Endothelial cell (in vitro differentiated cells): ENCODE measurements around the gene FERMT3. TPM values are rescaled to one million over a fixed set of nuclear protein-coding genes. Genes with fewer than 3 reads are reported as not detected.

ENCODE experiments used
- DNase-seq: peaks from one replicate; pipeline ENCODE4 v3.0.0; 2021; ENCODE audit warnings: low spot score
- H3K27ac Mint-ChIP-seq: one replicate; pipeline ENCODE4 v1.8.0; 2021; ENCODE audit warnings: mixed read lengths, inconsistent platforms; ENCODE audit not compliant: unreplicated experiment
- H3K27me3 Mint-ChIP-seq: one replicate; pipeline ENCODE4 v1.8.0; 2021; ENCODE audit warnings: mild to moderate bottlenecking, moderate library complexity, mixed read lengths, inconsistent platforms; ENCODE audit not compliant: unreplicated experiment
- H3K36me3 Mint-ChIP-seq: one replicate; pipeline ENCODE4 v1.8.0; 2021; ENCODE audit warnings: mild to moderate bottlenecking, low read depth, mixed read lengths, inconsistent platforms; ENCODE audit not compliant: unreplicated experiment
- H3K4me1 Mint-ChIP-seq: one replicate; pipeline ENCODE4 v1.8.0; 2021; ENCODE audit warnings: mild to moderate bottlenecking, mixed read lengths, inconsistent platforms; ENCODE audit not compliant: unreplicated experiment
- H3K4me3 Mint-ChIP-seq: one replicate; pipeline ENCODE4 v1.8.0; 2021; ENCODE audit warnings: mild to moderate bottlenecking, mixed read lengths, inconsistent platforms; ENCODE audit not compliant: unreplicated experiment
- H3K9me3 Mint-ChIP-seq: one replicate; pipeline ENCODE4 v1.8.0; 2021; ENCODE audit warnings: mixed read lengths, inconsistent platforms; ENCODE audit not compliant: unreplicated experiment
- CTCF ChIP-seq: fragments of 200-600 bp; sonication (generic); IDR thresholded peaks from one replicate; pipeline ENCODE4 v1.5.0; 2021; ENCODE audit warnings: antibody characterized with exemption; ENCODE audit not compliant: unreplicated experiment
- total RNA-seq: library from RNA; stranded (reverse); fragmentation: NEBNext Ultra II Directional; extraction: Animal tissue kit (Norgen Biotek cat#: 25700); gene quantifications from one replicate; pipeline ENCODE4 v1.2.1, GENCODE V29; 2021; ENCODE audit not compliant: unreplicated experiment

Gene FERMT3
- total RNA-seq, 1 donor from 2014 or later: 6.2 TPM

DNA sequence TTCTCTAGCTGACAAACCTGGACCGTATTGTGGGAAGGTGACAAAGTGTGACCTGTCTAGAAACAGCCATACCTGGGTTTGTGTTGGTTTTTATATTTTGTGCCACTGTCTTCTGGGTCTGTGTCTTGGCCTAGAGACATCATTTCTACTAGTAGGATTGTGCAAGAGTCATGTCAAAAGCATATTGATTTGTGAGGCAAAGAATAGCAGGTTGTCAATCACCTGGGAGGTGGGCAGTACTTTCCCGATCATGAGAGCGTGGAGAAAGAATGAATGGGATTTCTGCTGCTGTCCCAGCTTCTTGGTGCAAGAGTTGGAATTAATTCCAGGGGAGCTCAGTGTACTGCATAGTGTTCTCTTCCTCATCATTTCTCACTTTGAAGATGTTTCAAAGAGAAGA is 5.0 kb upstream of the FERMT3 start:
- peaks cover 44% of the 10 kb centered on the region for H3K36me3 Mint-ChIP-seq
- H3K27ac Mint-ChIP-seq: no peak overlapping the region
- DNase-seq: no peak
- peaks cover 23% of the 10 kb centered on the region for H3K4me1 Mint-ChIP-seq
- H3K4me3 Mint-ChIP-seq: peak overlapping the region; percentile 63
- no peaks in the 10 kb centered on the region for H3K9me3 Mint-ChIP-seq
- peaks cover 9% of the 10 kb centered on the region for H3K27me3 Mint-ChIP-seq
- TF ChIP-seq CTCF: no peak

GRCh38 chr11:64202992-64203391 is 3.5 kb upstream of the FERMT3 start:
- no peak for DNase-seq

GRCh38 chr11:64203421-64204079 is 3.0 kb upstream of the FERMT3 start:
- Mint-ChIP-seq H3K27me3 (peaks cover 7% of the 10 kb centered on the region), H3K4me1 (peaks cover 33% of the 10 kb centered on the region)
- no peak for TF ChIP-seq CTCF

More at GRCh38 chr11:64202992-64203391, 3.5 kb upstream of the FERMT3 start:
- Mint-ChIP-seq H3K4me3 (peak overlapping the region; percentile 78), H3K4me1 (peaks cover 33% of the 10 kb centered on the region), H3K36me3 (peaks cover 35% of the 10 kb centered on the region), H3K27ac (no peak overlapping the region), H3K27me3 (peaks cover 8% of the 10 kb centered on the region), H3K9me3 (no peaks in the 10 kb centered on the region)
- no peak for TF ChIP-seq CTCF

GRCh38 chr11:64204080-64204440 is 2.5 kb upstream of the FERMT3 start:
- Mint-ChIP-seq H3K36me3 (peaks cover 35% of the 10 kb centered on the region), H3K27me3 (peaks cover 7% of the 10 kb centered on the region), H3K4me3 (no peak overlapping the region), H3K27ac (peak overlapping the region; percentile 55), H3K9me3 (no peaks in the 10 kb centered on the region), H3K4me1 (peaks cover 33% of the 10 kb centered on the region)
- no peak for DNase-seq
- TF ChIP-seq CTCF: no peak

More at GRCh38 chr11:64203421-64204079, 3.0 kb upstream of the FERMT3 start:
- Mint-ChIP-seq H3K27ac (peak overlapping the region; percentile 55), H3K9me3 (no peaks in the 10 kb centered on the region), H3K4me3 (peak overlapping the region; percentile 78), H3K36me3 (peaks cover 35% of the 10 kb centered on the region)
- DNase-seq: no peak

DNA sequence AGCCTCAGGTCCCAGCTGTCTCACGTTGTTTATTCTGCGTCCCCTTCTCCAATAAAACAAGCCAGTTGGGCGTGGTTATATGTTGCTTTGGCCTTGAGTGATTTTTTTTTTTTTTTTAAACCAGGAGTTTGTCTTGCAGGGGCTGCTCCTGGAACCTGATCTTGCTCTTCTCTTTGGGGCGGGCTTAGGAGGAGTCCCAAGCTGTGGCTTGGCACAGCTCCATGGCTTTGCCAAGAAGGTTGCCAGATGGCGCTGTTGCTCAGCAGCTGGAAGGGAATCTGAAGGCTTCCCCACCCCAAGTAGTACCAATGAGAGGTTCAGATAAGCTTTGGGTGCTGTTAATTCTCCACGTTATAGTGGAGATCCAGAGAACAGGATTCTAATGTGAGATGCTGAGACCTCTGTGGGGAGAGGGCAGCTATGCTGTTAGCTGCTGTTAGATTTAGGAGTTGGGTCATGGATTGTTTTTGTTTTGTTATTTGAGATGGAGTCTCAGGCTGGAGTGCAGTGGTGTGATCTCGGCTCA is 2.0 kb upstream of the FERMT3 start:
- Mint-ChIP-seq H3K4me3 (no peak overlapping the region), H3K4me1 (peaks cover 33% of the 10 kb centered on the region), H3K27me3 (peaks cover 7% of the 10 kb centered on the region), H3K9me3 (no peaks in the 10 kb centered on the region), H3K27ac (peak overlapping the region; percentile 54), H3K36me3 (peaks cover 35% of the 10 kb centered on the region)
- peak; percentile 64 for DNase-seq
- peak; percentile 31 for TF ChIP-seq CTCF
